GM19324 (cell line): ENCODE results near the gene RSRP1.
A peak's percentile ranks its signal among the peaks of the same experiment; 100 is the strongest.
"Not testable (repeated sequence)": the region's sequence is repeated elsewhere in the genome, so short reads cannot be mapped to it uniquely, and the experiment has no call there.

Experiments
- ATAC-seq: cut with Tn5 transposase; IDR thresholded peaks from one replicate; pipeline ENCODE4 v1.9.1; 2021; ENCODE audit warnings: mild to moderate bottlenecking, moderate library complexity; ENCODE audit not compliant: unreplicated experiment, low FRiP score

Gene RSRP1

GRCh38 chr1:25259813-25260212 lies 12.6 kb upstream of the RSRP1 start:
- ATAC-seq, result not testable (repeated sequence)

- ATAC-seq, result no peak
Observed at GRCh38 chr1:25257196-25257595, 9.9 kb upstream of the RSRP1 start.

GRCh38 chr1:25256578-25256965 lies 9.3 kb upstream of the RSRP1 start:
- no peak for ATAC-seq

- ATAC-seq, result no peak
Observed at GRCh38 chr1:25255706-25256577, 8.7 kb upstream of the RSRP1 start.

- ATAC-seq, result no peak
Observed at GRCh38 chr1:25253911-25254310, 6.7 kb upstream of the RSRP1 start.

GRCh38 chr1:25247829-25248754 lies 838 bp upstream of the RSRP1 start:
- no peak for ATAC-seq

GRCh38 chr1:25246600-25247023 lies 642 bp downstream of the RSRP1 start:
- ATAC-seq, result peak; percentile 13

- no peak for ATAC-seq
Observed at GRCh38 chr1:25245809-25246599, 1.2 kb downstream of the RSRP1 start.

- ATAC-seq, result no peak
Observed at GRCh38 chr1:25245393-25245792, 1.9 kb downstream of the RSRP1 start.

GRCh38 chr1:25243907-25244306 lies 3.3 kb downstream of the RSRP1 start:
- ATAC-seq, result no peak

- peak; percentile 73 for ATAC-seq
Observed at GRCh38 chr1:25239681-25240541, 7.3 kb downstream of the RSRP1 start.

- no peak for ATAC-seq
Observed at GRCh38 chr1:25238046-25238445, 9.2 kb downstream of the RSRP1 start.

- ATAC-seq, result not testable (repeated sequence)
Observed at GRCh38 chr1:25236261-25236660, 11.0 kb downstream of the RSRP1 start.

GRCh38 chr1:25235411-25235810 lies 11.8 kb downstream of the RSRP1 start:
- ATAC-seq, result not testable (repeated sequence)

- peak; percentile 52 for ATAC-seq
Observed at GRCh38 chr1:25232866-25233784, 14.1 kb downstream of the RSRP1 start.

GRCh38 chr1:25232027-25232865 lies 15.0 kb downstream of the RSRP1 start, which contains the start of gene SYF2:
Gene SYF2 (minus strand): TSS chr1:25232502. CDS start chr1:25232467, 35 bp downstream.
- peak; percentile 79 for ATAC-seq

- ATAC-seq, result no peak
Observed at GRCh38 chr1:25223471-25223870, 23.8 kb downstream of the RSRP1 start.
